NCI-H1105 treated with DMSO at 0.1 percent for 48 hours (cell line): Measurements from ENCODE around the gene MOB3A.
A peak's percentile ranks its signal among the peaks of the same experiment; 100 is the strongest.
"Not testable (repeated sequence)": the region's sequence is repeated elsewhere in the genome, so short reads cannot be mapped to it uniquely, and the experiment has no call there.

Experiments
- DNase-seq: peaks from one replicate; lab custom pipeline; 2025; lab: John Stamatoyannopoulos, UW

MOB3A gene

GRCh38 chr19:2108251-2109016, 12.3 kb upstream of the MOB3A start:
- no peak for DNase-seq

GRCh38 chr19:2103045-2103707, 7.0 kb upstream of the MOB3A start:
- DNase-seq = no peak

- no peak for DNase-seq
These were observed 5.5 kb upstream of the MOB3A start for GRCh38 chr19:2101417-2102335.

GRCh38 chr19:2100719-2101061, 4.6 kb upstream of the MOB3A start:
- DNase-seq = no peak

- no peak for DNase-seq
These were observed 4.0 kb upstream of the MOB3A start for GRCh38 chr19:2099937-2100718.

GRCh38 chr19:2099054-2099501, 3.0 kb upstream of the MOB3A start:
- no peak for DNase-seq

- DNase-seq = peak; percentile 17
These were observed 1.8 kb upstream of the MOB3A start for GRCh38 chr19:2097886-2098327.

GRCh38 chr19:2097203-2097885, 1.2 kb upstream of the MOB3A start:
- peak; percentile 42 for DNase-seq

- DNase-seq = peak; percentile 98
These were observed 515 bp upstream of the MOB3A start, which contains the start of gene IZUMO4 for GRCh38 chr19:2096480-2097202. TSS of gene IZUMO4 (plus strand) at chr19:2096915. CDS start at chr19:2096946, 31 bp downstream.

GRCh38 chr19:2091926-2092525, 4.1 kb downstream of the MOB3A start:
- not testable (repeated sequence) for DNase-seq

GRCh38 chr19:2089727-2090053, 6.4 kb downstream of the MOB3A start:
- no peak for DNase-seq

GRCh38 chr19:2089001-2089711, 7.0 kb downstream of the MOB3A start:
- no peak for DNase-seq

- no peak for DNase-seq
These were observed 8.5 kb downstream of the MOB3A start for GRCh38 chr19:2087621-2088100.

GRCh38 chr19:2086695-2087620, 9.2 kb downstream of the MOB3A start:
- not testable (repeated sequence) for DNase-seq

- DNase-seq = no peak
These were observed 11.0 kb downstream of the MOB3A start for GRCh38 chr19:2084993-2085720.

GRCh38 chr19:2083174-2083854, 12.8 kb downstream of the MOB3A start:
- no peak for DNase-seq
